Bladder microvascular endothelial cell (primary cell): ENCODE measurements around the gene RASAL3. TPM values are rescaled to one million over a fixed set of nuclear protein-coding genes. Genes with fewer than 3 reads are reported as not detected.

ENCODE experiments used
- total RNA-seq: library from RNA; depleted of rRNA; stranded (reverse); fragments of >200 nt; gene quantifications from 2 replicates; pipeline ENCODE4 v1.2.3, GENCODE V29; 2014

Gene RASAL3
- 6.3 and 8.2 TPM in 2 replicates for total RNA-seq

DNA sequence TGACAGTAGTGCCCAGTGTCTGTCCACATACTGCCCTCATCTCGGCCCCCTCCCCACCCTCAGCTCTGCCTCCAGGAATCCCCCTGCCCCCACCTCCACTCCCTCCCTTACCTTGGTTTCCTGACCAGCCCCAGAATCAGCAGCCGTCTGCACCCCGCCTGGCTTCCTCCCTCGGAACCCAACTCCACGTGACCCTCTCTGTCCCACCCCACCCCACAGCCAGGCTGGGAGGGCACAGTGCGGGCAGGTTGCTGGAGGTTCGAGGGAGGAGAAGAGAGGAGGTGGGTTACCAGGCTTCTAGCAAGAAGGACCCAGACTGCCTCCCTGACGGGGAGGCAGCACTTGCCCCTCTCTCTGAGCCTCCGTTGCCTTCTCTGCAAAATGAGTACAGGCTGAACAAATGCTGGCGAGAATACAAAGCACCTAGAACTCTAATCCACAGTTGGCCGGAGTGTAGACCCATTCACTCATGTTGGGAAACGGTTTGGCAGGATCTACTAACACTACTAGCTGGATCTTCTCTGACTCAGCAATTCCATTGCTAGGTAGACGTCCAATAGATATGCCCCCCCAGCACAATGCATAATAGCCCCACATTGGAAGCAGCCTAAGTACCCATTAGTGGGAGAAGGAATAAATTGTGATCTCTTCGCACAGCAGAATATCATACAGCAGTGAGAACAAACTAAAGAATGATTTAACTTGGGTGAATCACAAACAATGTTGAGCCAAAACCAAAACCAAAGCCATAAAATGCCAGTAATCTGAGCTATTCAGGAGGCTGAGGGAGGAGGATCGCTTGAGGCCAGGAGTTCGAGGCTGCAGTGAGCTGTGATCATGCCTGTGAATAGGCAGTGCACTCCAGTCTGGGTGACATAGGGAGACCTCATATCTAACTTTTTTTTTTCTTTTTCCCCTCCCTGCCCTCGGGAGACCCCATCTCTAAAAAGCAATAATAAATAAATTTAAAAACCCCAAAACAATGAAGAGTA is at the start of gene RASAL3:
Gene RASAL3 (minus strand): TSS at position 151 of the 992 bp plus-strand sequence. CDS start 186 bp downstream, outside the sequence.

DNA sequence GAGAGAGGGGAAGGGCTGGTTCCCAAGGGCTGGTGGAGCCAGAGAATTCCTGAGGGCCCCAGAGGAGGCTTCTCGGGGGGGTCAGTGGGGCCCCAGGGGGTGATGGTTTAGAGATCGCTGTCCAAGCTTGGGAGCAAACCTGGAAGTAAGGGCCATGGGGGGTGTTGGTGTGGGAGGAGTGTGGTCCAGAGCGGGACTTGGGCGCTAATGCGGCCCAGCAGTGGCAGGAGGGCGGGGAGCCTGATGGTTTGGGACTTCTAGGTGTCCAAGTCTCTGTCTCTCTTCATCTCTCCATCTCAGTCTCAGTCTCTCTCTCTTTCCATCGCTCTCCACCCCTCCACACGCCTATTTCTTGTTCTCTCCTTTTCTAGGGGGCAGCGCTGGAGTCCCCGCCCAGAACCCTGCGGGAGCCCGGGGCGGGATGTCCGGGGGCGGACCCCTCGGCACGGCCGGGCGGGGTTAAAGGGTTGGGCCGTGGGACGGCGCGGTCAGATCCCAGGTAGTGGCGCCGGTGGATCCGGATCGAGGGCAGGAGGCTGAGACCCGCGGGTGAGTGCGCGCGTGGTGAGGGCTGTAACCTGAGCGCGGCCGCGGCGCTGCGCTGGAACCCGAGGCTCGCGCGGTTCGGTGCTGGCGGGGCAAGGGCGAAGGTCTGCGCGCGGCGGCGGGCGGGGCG is 43.8 kb upstream of the RASAL3 start, which contains the start of gene CYP4F22:
Gene CYP4F22 (plus strand): TSS at position 491 of the 676 bp plus-strand sequence. CDS start 16,812 bp downstream, outside the sequence.

DNA sequence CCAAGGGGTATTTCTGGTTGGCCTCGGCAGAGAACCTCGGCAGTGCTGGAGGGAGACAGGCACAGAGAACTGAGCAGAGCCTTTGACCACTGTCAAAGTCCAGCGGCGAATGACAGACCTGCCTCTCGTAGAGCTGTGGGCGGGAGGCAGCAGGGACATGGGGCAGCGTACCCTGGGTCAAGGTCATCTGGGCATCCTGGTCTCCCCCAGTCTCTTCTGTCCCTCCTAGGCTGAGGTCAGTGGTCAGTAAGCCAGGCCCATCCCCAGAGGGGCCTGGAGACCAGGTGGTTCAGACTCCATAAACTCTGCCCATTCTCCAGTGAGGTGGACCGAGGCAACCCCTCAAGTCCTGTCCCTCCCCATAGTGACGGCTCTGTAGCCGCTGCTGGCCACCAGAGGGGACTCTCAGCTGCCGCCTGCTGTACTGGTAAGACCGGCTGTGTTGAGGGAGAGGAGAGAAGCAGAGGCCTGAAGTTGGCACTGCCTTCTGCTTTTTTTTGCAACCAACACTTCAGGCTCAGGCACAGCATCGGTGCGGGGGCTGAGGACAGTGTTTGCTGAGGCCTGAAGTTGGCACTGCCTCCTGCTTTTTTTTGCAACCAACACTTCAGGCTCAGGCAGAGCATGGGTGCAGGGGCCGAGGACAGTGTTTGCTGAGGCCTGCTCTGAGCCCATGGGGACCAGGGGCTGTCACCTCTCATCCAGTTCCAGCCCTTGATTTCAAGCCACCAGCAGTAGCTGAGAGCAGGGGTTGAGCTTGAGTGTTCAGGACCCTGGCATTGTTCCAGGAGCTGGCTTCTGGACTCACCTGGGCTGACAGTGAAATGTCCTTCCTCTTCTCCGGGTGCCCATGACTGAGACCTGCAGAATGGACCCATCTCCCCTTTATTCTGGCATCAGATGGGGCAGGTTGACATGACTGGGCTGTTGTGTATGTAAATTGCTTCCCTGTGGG is 15.3 kb upstream of the RASAL3 start, which contains the start of gene PGLYRP2:
Gene PGLYRP2 (minus strand): TSS at position 111 of the 955 bp plus-strand sequence. CDS start 130 bp downstream, outside the sequence.

DNA sequence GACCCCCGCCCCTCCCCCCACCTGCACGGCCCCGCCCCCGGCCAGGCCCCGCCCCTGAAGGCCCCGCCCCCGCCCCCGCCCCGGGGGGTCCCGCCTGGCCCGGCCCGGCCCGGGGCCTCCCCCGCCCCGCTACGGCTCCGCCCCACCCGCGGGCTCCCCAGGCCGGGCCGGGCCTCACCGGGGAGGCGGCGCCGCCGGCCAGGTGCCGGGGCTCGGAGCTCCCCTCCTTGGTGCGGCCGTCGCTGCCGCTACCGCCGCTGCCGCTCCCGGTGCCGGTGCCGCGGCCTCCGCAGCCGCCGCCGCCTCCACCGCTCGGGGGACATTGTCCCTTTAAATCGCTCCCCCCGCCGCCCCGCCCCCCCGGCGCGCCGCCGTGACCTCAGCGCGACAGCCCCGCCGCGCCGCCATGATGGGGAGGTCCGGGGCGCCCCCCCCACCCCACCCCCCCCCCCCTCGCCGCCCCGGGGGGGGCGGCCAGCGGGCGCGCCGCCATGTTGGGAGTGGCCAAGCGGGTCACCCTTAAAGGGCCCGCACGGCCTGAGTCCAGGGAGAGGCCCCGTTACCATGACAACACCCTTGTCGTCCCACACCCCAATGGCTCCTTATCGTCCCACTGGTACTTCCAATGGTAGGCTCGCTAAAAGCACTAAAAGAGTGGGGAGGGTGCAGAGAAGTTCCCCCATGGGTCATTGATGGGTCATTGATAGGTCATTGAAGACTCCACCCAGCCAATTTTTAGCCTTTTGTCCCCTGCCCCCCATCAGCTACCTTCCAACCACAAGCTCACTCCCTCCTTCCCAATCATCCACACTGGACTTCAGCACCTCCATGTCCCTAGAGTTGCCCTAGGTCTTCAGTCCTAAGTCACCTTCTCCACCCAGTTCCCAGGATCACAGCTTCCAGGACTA is 14.5 kb downstream of the RASAL3 start, which contains the start of gene WIZ:
Gene WIZ (minus strand): TSS at position 337 of the 908 bp plus-strand sequence. CDS start 1,649 bp downstream, outside the sequence.

DNA sequence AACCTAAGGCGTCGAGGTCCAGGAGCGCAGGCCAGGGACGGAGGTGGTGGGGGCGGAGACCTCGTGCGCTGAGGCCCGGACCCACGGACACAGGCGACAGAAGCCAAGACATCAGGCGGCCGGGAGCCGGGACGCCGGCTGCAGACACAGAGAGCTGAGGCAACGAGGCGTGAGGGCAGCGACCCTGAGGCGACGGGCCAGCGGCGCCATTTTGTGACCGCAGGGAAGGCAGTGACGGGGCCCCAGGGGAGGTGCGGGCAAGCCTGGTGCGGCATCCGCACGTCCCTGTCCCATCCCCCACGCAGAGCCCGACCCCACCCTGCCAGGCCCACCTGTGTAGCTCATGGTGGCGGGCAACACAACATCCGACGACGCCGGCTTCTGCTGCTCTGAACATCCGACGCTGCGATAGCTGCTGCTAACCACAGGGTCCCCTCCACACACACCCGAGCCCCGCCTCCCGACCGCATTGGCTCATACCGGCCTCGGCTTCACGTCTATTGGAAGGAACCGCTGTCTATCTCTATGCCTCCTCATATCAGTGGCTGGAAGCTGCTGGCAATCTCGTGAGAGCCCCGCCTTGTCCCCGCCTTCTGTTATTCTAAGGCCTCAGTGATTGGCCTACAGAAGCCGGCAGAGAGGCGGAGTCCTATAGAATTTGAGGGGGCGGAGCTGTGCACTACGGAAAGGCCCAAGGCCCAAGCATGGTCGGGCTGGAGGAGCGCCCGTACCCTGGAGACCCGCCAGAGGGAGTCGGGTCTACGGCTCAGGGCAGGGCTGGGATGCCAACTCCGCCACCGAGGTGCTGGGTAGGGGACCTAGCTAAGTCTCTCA is 45.5 kb downstream of the RASAL3 start, which contains the start of gene AKAP8L:
Gene AKAP8L (minus strand): TSS at position 410 of the 834 bp plus-strand sequence. CDS start 65 bp downstream, at position 345.

Other genes starting within 250 kb of the RASAL3 start
- gene EPHX3, start 232.1 kb downstream of the RASAL3 start, total RNA-seq: 0.13 and 0.16 TPM in 2 replicates
- gene BRD4, start 132.0 kb downstream of the RASAL3 start, total RNA-seq: 8.1 and 21.3 TPM in 2 replicates
- gene AKAP8, start 84.8 kb downstream of the RASAL3 start, total RNA-seq: 17.5 and 20.2 TPM in 2 replicates
- 37.1 and 90.4 TPM in 2 replicates for gene AKAP8L, start 45.6 kb downstream of the RASAL3 start, total RNA-seq
- 5.7 and 9.9 TPM in 2 replicates for gene WIZ, start 14.6 kb downstream of the RASAL3 start, total RNA-seq
- gene PGLYRP2, start 15.0 kb upstream of the RASAL3 start, total RNA-seq: not detected in 2 replicates
- not detected in 2 replicates for gene CYP4F22, start 44.0 kb upstream of the RASAL3 start, total RNA-seq
- not detected in 2 replicates for gene CYP4F8, start 150.7 kb upstream of the RASAL3 start, total RNA-seq
- not detected in 2 replicates for gene CYP4F3, start 176.4 kb upstream of the RASAL3 start, total RNA-seq
- not detected in 2 replicates for gene CYP4F12, start 208.5 kb upstream of the RASAL3 start, total RNA-seq